ENCODE results near the gene SPDYE1.

Gene SPDYE1

DNA sequence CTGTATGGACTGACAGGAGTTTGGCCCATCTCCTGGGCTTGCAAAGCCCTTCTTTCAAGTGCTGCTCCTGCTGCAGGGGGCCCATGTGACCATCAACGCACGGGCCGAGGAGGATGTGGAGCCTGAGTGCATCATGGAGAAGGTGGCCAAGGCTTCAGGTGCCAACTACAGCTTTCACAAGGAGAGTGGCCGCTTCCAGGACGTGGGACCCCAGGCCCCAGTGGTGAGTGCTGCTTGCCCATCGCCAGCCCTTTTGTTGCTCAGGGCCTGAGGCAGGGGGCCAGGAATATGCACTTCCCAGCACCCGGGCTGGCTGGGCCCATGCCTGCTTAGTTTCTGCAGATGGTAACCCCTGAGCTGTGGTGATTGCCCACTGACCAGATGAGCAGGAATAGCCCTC, 59.0 kb downstream of the SPDYE1 start:
- Histone ChIP-seq H3K4me1 (peaks cover 26 to 66% (median 56%) of the 10 kb centered on the region in 10 experiments), H3K4me2 (0 out of 22 replicates have a peak overlapping the region, but pooled peaks of 1 of the 11 experiments have one; percentile 58), H3K36me3 (peaks cover 96 to 100% (median 99%) of the 10 kb centered on the region in 11 experiments), H3K9ac (peak overlapping the region in 2 of 11 experiments; percentile 15 to 19; a peak in 1 of 22 replicates), H3K9me3 (replicated peaks in 1 of 11) (0 out of 22 replicates have a peak, but pooled peaks cover 0 to 5% (median 0%) of the 10 kb centered on the region in 11 experiments), H3K27me3 (no peaks in the 10 kb centered on the region), H4K20me1 (peaks cover 7 to 100% (median 79%) of the 10 kb centered on the region in 11 experiments; a peak in 21 of 22 replicates), H3K4me3 (no peak overlapping the region), H3K27ac (peak overlapping the region in 1 of 11 experiments; percentile 4; a peak in 1 of 22 replicates)
- no peak for TF ChIP-seq Cebpa-rat (IDR thresholded peaks at IDR 0.05)

DNA sequence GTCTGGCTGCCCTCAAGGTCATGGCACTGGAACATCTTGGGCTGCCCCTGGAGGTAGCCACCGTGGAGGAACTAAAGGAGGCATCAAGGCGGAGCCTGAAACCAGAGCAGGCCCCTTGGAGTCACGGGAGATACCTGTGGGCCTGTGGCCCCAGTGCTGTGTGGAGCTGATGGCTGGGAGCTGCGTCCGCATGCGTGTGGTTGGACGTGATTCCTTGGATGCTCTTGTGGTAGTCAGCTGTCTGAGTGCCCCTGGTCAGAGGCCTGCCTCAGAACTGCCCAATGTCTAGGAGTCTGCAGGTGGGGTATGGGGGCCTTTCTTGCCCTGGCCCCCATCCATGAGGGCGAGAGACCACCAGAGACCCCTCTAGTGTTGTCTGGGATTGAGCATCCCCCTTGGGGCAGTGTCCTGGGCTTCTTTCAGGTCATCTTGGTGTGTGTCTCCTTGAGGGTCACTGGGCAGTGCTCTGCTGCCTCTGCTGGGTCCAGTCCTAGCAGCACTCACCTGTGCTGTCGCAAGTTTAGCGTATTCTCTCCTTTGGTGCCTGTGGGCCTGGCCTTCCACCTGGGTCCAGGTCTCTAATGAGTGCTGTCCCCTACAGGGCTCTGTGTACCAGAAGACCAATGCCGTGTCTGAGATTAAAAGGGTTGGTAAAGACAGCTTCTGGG, 59.6 kb downstream of the SPDYE1 start:
- H3K4me1 ChIP-seq: peaks cover 26 to 66% (median 54%) of the 10 kb centered on the region in 10 experiments
- peak overlapping the region in 4 of 11 experiments; percentile 15 to 41 (median 17); a peak in 1 of 22 replicates for H3K9ac ChIP-seq
- no peaks in the 10 kb centered on the region for H3K27me3 ChIP-seq
- H3K27ac ChIP-seq: peak overlapping the region in 2 of 11 experiments; percentile 4 to 10; a peak in 2 of 22 replicates
- peaks cover 96 to 100% (median 100%) of the 10 kb centered on the region in 11 experiments for H3K36me3 ChIP-seq
- H3K4me3 ChIP-seq: no peak overlapping the region
- peaks cover 7 to 100% (median 79%) of the 10 kb centered on the region in 11 experiments; a peak in 21 of 22 replicates for H4K20me1 ChIP-seq
- H3K9me3 ChIP-seq (replicated peaks in 1 of 11): 0 out of 22 replicates have a peak, but pooled peaks cover 0 to 5% (median 0%) of the 10 kb centered on the region in 11 experiments
- H3K4me2 ChIP-seq: peak overlapping the region in 7 of 11 experiments; percentile 58 to 88 (median 81); a peak in 12 of 22 replicates
- no peak for TF ChIP-seq Cebpa-rat (IDR thresholded peaks at IDR 0.05)

DNA sequence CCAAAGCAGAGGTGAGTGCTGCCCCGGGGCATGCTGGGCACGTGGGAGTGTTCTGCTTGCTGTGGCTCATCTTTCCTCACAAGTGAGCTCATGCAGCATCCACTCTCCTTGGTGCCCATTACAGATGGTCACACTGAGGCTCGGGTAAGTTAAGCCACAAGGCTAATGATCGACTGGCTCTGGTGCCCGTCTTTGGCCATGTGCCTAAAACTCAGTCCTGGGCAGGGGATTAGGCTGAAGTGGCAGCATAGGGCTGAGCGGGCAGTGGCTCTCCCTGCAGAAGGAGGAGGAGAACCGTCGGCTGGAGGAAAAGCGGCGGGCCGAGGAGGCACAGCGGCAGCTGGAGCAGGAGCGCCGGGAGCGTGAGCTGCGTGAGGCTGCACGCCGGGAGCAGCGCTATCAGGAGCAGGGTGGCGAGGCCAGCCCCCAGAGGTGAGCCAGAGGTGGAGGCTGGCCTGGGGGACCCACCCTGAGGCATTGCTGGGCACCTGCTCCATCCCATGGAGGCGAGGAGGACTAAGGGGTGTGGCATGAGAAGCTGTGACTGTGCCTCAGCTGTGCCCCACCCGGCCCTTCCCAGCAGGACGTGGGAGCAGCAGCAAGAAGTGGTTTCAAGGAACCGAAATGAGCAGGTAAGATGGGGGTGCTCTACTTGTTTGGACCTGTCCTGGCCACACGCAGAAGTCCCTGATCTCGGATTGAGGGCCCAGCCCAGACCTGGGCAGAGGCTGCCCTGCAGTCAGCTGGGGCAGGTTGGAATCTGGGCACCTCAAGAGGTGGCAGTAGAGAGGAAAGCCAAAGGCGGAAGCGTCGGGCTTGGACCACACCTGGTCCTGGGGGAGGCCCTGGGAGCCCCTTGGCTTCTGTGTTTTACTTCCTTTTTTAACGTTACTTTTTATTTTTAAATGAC, 60.4 kb downstream of the SPDYE1 start:
- Histone ChIP-seq H3K9me3 (replicated peaks in 1 of 11) (0 out of 22 replicates have a peak, but pooled peaks cover 0 to 5% (median 0%) of the 10 kb centered on the region in 11 experiments), H3K4me2 (peak overlapping the region in 10 of 11 experiments; percentile 13 to 88 (median 80); a peak in 19 of 22 replicates), H3K4me1 (peaks cover 26 to 63% (median 50%) of the 10 kb centered on the region in 10 experiments), H3K27me3 (no peaks in the 10 kb centered on the region), H3K4me3 (peak overlapping the region in 3 of 10 experiments; percentile 5 to 27 (median 5); a peak in 2 of 20 replicates), H3K36me3 (peaks cover 96 to 100% (median 99%) of the 10 kb centered on the region in 11 experiments), H3K9ac (peak overlapping the region; percentile 15 to 72 (median 31); a peak in 10 of 22 replicates), H3K27ac (peak overlapping the region in 8 of 11 experiments; percentile 19 to 81 (median 66); a peak in 14 of 22 replicates), H4K20me1 (peaks cover 7 to 100% (median 76%) of the 10 kb centered on the region in 11 experiments; a peak in 21 of 22 replicates)
- no peak for TF ChIP-seq Cebpa-rat (IDR thresholded peaks at IDR 0.05)

DNA sequence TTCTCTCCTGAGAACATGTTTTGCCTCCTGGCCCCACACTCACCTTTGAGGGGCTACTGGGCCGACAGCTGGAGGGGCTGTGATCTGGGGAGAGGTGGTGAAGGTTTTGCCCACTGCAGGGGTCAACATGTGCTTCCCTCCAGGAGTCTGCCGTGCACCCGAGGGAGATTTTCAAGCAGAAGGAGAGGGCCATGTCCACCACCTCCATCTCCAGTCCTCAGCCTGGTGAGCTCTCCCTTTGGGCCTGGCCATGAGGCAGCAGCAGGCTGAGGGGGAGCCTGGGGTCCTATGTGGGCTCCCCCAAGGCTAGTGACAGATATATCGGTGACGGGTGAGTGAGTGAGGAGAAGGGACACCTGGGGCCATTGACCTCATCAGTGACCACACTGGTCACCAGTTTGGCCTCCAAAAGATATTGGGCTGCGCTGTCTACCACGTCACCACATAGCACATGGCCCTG, 61.1 kb downstream of the SPDYE1 start:
- H3K9me3 ChIP-seq (replicated peaks in 1 of 11): 0 out of 22 replicates have a peak, but pooled peaks cover 0 to 5% (median 0%) of the 10 kb centered on the region in 11 experiments
- no peaks in the 10 kb centered on the region for H3K27me3 ChIP-seq
- H3K9ac ChIP-seq: peak overlapping the region in 10 of 11 experiments; percentile 12 to 72 (median 38); a peak in 14 of 22 replicates
- H3K27ac ChIP-seq: peak overlapping the region in 8 of 11 experiments; percentile 19 to 81 (median 66); a peak in 14 of 22 replicates
- no peak for TF ChIP-seq Cebpa-rat (IDR thresholded peaks at IDR 0.05)
- peaks cover 7 to 100% (median 74%) of the 10 kb centered on the region in 11 experiments; a peak in 21 of 22 replicates for H4K20me1 ChIP-seq
- peaks cover 26 to 63% (median 50%) of the 10 kb centered on the region in 10 experiments for H3K4me1 ChIP-seq
- peaks cover 89 to 100% (median 92%) of the 10 kb centered on the region in 11 experiments for H3K36me3 ChIP-seq
- H3K4me2 ChIP-seq: peak overlapping the region in 10 of 11 experiments; percentile 13 to 88 (median 80); a peak in 19 of 22 replicates
- H3K4me3 ChIP-seq: peak overlapping the region in 4 of 10 experiments; percentile 5 to 27 (median 14); a peak in 3 of 20 replicates

DNA sequence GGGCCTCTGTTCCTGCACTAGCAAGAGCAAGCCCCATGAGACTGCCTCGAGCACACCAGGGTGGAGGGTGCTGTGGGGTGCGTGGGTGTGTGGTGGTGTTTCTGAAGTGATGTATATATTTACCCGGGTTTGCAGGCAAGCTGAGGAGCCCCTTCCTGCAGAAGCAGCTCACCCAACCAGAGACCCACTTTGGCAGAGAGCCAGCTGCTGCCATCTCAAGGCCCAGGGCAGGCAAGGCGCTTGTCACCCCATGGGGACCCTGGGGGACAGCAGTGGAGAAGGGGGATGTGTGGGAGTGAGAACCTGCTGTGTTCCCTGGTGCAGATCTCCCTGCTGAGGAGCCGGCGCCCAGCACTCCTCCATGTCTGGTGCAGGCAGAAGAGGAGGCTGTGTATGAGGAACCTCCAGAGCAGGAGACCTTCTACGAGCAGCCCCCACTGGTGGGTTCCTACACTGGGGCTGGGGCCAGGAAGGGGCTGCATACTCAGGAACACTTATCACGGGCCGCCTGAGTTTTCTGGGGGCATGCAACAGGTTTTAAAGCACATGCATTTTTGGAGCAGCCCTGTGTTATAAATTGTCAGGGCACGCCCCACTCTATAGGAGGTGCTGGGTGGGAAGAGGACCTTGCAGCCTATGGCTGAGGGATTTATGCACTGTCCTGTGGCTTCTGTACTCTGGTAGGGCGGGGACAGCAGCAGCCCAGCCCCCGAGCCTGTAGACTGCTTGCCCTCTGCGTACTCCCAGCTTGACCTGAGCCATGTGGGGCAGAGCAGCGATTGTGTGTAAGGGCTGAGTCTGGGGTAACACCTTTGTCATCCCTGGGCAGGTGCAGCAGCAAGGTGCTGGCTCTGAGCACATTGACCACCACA, 61.8 kb downstream of the SPDYE1 start:
- no peaks in the 10 kb centered on the region for H3K27me3 ChIP-seq
- peaks cover 7 to 100% (median 74%) of the 10 kb centered on the region in 11 experiments; a peak in 21 of 22 replicates for H4K20me1 ChIP-seq
- H3K27ac ChIP-seq: peak overlapping the region in 7 of 11 experiments; percentile 43 to 81 (median 74); a peak in 12 of 22 replicates
- H3K4me3 ChIP-seq: peak overlapping the region in 1 of 10 experiments; percentile 23; a peak in 1 of 20 replicates
- H3K4me2 ChIP-seq: peak overlapping the region in 9 of 11 experiments; percentile 58 to 88 (median 81); a peak in 17 of 22 replicates
- H3K9ac ChIP-seq: peak overlapping the region in 8 of 11 experiments; percentile 12 to 72 (median 47); a peak in 9 of 22 replicates
- H3K4me1 ChIP-seq: peaks cover 26 to 63% (median 50%) of the 10 kb centered on the region in 10 experiments
- 0 out of 22 replicates have a peak, but pooled peaks cover 0 to 5% (median 0%) of the 10 kb centered on the region in 11 experiments for H3K9me3 ChIP-seq (replicated peaks in 1 of 11)
- TF ChIP-seq Cebpa-rat (IDR thresholded peaks at IDR 0.05): no peak
- H3K36me3 ChIP-seq: peaks cover 82 to 100% (median 85%) of the 10 kb centered on the region in 11 experiments
